Omental fat pad (tissue), 4 donors: ENCODE results near the gene TMEM271. TPM values are rescaled to one million over a fixed set of nuclear protein-coding genes. Genes with fewer than 3 reads are reported as not detected.

ENCODE experiments used
- ATAC-seq: fragments of 150-250 bp; one replicate; pipeline ENCODE4 v1.9.1; 2016; ENCODE audit warnings: mild to moderate bottlenecking, moderate library complexity; ENCODE audit not compliant: low FRiP score
- DNase-seq: peaks from one replicate; pipeline ENCODE4 v3.0.0-alpha.2; 2019; ENCODE audit warnings: low spot score
- total RNA-seq, 4 donors: library from RNA; depleted of rRNA; stranded (reverse); fragments of >200 nt; gene quantifications; one replicate each; pipeline ENCODE4 v1.1.0, GENCODE V29; 2016
- TF ChIP-seq, protein P1 (sequence below), 3 donors: fragments of 450-650 bp; IDR thresholded peaks; one replicate each; pipeline ENCODE4 v1.5.1; 2016 to 2017; ENCODE audit warnings: antibody characterized with exemption in 3 of 3, mild to moderate bottlenecking in 3 of 3, moderate library complexity in 2 of 3

Gene TMEM271
- total RNA-seq, 4 donors from 2014 or later: not detected

DNA sequence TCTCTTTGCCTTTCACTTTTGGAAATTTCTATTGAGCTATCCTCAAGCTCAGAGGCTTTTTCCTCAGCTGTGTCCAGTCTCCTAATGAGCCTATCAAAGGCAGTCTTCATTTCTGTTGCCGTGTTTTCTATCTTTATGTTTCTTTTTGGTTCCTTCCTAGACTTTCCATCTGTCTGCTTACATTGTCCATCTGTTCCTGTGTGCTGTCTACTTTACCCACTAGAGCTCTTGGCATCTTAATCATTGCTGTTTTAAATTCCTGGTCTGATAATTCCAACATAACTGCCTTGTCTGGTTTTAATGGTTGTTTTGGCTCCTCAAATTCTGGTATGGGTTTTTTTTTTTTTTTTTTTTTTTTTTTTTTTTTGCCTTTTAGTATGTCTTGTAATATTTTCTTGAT, 40.0 kb upstream of the TMEM271 start:
- ATAC-seq (no peak), DNase-seq (no peak)
- TF ChIP-seq, protein P1, sequence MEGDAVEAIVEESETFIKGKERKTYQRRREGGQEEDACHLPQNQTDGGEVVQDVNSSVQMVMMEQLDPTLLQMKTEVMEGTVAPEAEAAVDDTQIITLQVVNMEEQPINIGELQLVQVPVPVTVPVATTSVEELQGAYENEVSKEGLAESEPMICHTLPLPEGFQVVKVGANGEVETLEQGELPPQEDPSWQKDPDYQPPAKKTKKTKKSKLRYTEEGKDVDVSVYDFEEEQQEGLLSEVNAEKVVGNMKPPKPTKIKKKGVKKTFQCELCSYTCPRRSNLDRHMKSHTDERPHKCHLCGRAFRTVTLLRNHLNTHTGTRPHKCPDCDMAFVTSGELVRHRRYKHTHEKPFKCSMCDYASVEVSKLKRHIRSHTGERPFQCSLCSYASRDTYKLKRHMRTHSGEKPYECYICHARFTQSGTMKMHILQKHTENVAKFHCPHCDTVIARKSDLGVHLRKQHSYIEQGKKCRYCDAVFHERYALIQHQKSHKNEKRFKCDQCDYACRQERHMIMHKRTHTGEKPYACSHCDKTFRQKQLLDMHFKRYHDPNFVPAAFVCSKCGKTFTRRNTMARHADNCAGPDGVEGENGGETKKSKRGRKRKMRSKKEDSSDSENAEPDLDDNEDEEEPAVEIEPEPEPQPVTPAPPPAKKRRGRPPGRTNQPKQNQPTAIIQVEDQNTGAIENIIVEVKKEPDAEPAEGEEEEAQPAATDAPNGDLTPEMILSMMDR (IDR thresholded peaks at IDR 0.05): no peak

DNA sequence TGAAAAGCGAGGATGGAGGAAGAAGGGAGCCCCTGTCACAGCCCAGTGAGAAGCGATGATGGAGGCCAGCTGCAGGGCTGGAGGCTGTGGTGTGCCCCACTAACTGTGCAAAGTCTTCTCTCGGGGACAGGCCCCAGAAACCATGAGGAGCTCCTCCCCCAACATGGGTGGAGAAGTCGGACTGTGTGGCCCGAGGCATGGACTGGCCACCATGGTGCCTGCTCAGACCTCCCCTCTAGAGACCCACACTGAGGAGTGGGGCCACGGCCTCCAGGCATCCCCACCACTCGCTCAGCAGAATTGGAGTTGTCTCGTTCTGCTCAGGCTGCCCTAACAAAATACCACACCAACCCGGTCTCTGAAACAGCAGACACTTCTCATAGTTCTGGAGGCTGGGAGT, 37.0 kb upstream of the TMEM271 start:
- DNase-seq: no peak
- ATAC-seq: no peak
- TF ChIP-seq, protein P1 (IDR thresholded peaks at IDR 0.05): no peak

DNA sequence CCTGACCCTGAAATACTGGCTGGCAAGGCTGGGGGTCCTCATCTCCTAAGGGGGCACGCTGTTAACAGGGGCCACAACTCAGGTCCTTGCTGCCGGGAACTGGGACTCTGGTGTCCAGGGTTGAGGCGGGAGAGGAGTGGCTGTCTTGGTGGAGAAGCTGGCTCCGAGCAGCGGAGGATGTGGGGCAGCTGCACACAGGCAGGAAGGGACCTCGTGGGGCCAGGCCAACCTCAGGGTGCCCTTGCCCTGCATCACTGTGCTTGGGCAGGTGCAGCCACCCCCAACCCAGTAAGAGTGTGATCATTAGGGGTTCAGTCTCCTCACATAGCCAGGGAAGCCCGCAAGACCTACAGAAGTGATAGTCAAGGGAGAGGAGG, 36.6 kb upstream of the TMEM271 start:
- DNase-seq (no peak), ATAC-seq (no peak)
- TF ChIP-seq, protein P1 (IDR thresholded peaks at IDR 0.05): no peak

DNA sequence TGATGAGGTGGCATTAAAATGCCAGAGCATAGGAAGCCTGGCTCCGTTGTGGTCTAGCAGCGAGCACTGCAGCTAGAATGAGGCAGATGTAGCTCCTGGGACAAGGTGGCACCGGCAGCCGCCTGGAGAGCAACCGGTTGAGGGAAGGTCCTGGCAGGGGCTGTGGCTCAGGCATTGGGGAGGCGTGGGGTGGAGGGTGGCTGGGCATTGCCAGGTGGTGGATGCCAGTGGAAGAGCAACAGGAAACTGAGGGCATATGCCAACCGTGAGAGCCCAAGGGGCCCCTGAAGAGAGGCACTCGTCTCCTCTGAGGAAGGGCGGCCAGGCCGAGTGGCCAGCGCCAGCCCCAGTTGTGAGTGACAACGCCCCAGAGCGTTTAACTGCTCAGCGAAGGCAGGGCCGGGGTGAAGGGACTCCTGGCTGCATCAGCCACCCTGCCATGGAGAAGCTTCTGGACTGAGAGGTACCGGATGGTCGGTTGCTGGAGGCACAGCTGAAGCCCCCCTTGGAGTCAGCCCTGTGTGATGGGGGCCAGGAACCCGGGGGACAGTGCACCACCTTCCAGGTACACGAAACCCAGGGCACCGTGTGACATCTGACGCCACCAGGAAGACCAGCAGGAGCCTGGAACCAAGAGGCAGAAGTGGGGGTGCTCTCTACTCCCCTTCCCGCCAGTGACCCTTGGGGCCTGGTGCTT, 36.1 kb upstream of the TMEM271 start:
- TF ChIP-seq, protein P1 (IDR thresholded peaks at IDR 0.05): no peak
- DNase-seq: no peak

DNA sequence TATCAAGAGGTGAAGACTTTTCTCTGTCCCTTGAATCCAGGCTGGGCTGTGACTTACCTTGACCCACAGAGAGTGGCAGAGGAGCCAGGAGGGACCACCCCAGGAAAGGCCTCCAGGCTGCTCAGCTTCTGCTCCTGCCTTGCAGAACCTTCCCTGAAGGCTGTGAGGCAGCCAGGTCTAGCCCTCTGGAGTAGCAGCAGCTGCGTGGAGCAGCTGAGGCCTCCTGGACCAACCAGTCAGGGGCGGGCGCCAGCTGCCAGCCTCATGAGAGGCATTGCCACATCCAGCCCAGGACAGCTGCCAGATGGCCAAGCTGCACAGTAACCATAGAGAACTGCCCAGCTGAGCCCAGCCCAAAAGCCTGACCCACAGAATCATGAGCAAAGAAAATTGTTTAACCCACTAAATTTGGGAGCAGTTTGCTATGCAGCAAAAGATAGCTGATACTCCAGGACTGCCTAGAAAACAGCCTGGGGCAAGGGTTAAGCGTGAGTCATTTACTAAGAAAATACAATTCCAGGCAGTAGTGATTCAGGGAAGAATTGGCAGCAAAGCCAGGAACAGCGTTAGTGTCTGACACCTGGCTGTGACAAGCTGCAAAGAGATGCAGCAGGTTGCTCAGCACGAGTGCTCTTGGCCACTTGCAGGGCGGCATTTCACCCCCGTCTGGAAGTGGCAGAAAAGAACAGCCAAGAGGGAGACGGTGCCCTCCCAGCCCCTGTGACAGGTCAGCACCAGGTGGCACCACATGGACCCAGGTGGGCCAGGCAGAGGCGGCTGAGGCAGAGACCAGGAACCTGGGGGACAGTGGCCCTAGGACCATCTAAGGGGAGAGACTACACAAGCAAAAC, 34.5 kb upstream of the TMEM271 start:
- ATAC-seq: no peak
- DNase-seq: no peak
- TF ChIP-seq, protein P1 (IDR thresholded peaks at IDR 0.05): no peak

More for the DNA sequence above, 36.1 kb upstream of the TMEM271 start:
- no peak for ATAC-seq

DNA sequence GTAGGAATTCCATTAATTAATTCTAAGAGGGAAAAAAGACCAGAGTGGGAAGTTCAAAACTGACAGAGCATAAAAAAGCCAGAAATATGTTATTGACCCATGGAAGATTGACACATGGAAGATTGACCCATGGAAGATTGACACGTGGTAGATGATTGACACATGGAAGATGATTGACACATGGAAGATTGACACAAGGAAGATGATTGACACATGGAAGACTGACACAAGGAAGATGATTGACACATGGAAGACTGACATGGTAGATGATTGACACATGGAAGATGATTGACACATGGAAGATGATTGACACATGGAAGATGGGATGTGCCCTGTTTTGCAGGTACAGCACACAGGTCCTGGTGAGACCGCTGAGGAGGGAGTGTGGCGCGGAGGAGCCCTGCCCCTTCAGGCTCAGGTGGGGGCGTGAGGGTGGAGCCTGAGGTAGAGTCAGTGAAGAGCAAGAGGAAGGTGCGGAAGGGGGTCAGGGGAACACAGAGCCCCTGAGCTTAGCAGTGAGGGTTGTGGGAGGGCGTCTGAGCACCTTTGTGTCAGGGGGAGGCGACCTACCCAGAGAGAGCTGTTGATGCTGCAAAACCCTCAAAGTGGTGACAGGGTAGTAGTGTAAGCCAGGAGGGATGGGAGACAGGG, 33.4 kb upstream of the TMEM271 start:
- no peak for DNase-seq
- no peak for ATAC-seq
- TF ChIP-seq, protein P1 (IDR thresholded peaks at IDR 0.05): no peak
